Bone marrow (tissue), 2 donors: ENCODE measurements around the gene AKAP11.

Experiments used
- DNase-seq, 2 donors: peaks; one replicate each; lab custom pipeline; 2025; lab: John Stamatoyannopoulos, UW

AKAP11 gene

GRCh38 chr13:42275098-42275471, 3.1 kb downstream of the AKAP11 start:
- DNase-seq = peak in 1 of 2 donors; percentile 2

DNA sequence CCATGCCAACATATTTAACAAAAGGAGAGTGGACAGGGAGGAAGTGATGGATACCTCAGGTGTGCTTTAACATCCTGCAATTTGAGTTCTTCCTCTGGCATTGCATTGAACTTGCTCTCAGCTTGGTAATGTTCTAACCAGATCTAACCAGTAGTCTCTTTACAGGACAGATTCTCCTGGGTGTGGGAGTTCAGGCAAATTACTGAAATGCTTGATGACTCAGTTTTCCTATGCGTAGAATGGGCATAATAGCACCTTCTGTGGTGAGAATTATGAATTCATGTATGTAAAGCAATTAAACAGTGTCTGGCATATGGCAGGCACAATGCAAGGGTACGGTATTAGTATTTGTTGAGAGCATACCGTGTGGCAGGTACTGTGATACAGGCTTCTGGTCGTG, 3.6 kb downstream of the AKAP11 start:
- DNase-seq = no peak

DNA sequence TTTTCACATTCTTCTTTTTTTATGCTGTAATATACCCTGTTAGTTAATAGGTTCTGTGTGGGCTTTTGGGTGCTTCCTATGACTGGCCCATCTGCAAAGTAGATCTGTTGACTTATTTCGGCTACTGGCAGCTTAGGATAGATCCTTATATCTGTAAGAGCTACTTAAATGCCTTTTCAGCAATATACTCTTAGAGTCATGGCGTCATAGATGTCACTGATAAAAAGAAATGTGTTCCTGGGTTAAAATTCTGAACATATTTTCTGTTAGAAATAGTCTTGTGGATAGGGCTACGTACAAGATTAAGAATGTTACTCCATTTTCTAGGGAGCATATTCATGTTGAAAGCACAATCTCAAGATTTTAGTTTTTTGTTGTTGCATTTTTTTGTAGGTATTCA, 4.7 kb downstream of the AKAP11 start:
- DNase-seq = no peak

- DNase-seq = no peak
These were observed 5.8 kb downstream of the AKAP11 start for GRCh38 chr13:42277618-42278276.

- DNase-seq = peak in 1 of 2 donors; percentile 66
These were observed 7.1 kb downstream of the AKAP11 start for GRCh38 chr13:42279080-42279479.

DNA sequence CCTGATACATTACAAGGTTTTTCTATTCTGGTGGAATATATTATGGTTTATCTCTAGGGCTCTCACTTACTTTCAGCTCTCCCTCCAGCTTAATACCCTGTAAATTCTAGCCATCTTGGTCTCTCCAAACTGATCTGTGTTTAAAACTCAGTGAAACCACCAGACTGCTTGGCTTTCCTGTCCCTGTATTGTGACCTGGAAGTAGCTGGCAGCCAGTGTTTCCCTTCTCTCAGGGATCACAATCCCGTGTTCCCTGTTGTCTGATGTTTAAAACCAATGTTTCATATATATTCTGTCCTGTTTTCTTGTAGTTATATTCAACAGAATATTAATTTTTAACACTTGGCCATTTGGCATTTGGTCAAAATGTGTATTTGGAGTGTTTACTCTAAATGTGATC, 8.0 kb downstream of the AKAP11 start:
- no peak for DNase-seq

GRCh38 chr13:42280537-42280936, 8.6 kb downstream of the AKAP11 start:
- no peak for DNase-seq

DNA sequence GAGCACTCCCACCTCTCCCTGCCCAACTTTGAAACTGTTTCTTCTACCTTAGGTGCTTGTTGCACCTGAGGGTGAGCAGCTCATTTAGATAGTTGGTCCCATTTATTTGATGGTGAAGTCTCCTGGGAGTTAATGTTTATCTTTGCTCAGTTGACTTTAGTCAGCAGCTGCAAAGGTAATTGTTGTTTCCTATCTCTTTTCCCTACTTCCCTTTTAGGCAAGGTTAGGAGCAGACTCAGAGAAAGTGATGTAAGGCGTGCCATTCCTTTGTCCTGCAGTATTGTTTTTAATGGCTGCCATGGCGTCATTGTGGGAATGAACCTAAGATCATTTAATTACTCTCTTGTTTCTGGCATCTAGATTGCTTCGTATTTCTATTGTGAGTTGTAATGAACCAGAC, 11.6 kb downstream of the AKAP11 start:
- no peak for DNase-seq

GRCh38 chr13:42284068-42284467, 12.1 kb downstream of the AKAP11 start:
- DNase-seq = no peak

DNA sequence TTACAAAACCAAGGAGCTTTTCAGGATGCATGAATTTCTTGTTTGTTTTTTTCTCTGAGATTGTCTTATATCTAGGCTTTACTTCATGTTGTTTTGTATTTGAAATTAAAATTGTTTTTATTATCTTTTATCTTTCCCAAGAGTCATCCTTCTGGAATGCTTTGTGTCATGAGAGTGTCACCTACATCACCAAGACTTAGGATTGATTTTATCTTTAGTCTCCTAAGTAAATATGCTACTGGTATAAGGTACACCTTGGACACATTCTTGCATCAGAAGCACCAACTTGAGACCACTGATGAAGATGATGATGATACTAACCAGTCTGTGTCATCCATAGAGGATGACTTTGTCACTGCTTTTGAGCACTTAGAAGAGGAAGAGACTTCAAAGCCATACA, 26.4 kb downstream of the AKAP11 start:
- no peak for DNase-seq

DNA sequence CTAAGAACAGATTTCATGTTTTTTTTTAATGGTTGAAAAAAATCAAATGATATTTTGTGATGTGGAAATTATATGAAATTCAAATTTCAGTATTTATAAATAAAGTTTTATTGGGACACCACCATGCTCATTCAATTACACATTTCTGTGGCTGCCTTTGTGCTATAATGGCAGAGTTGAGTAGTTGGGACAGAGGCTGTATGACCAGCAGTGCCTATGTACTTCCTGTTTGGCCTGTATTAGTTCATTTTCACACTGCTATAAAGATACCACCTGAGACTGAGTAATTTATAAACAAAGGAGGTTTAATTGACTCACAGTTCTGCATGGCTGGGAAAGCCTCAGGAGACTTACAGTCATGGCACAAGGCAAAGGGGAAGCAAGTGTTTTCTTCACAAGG, 33.6 kb downstream of the AKAP11 start:
- DNase-seq = no peak

DNA sequence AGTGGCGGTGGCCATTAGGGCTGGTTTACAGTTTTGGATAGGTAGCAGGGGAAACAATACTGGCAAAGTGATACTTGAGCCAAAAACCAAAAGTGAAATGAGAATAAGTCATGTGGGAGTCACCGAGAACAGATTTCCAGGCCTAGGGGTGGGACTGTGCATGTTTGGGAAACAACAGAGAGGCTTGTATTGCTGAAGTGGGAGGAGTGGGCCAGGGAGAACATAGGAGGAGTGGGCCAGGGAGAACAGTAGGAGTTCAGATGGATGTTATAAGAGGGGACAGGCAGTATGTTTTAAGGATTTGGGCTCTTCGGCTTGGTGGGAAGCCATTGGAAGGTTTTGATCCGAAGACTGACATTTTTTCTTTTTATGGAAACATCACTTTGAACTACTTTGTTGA, 35.5 kb downstream of the AKAP11 start:
- no peak for DNase-seq

- DNase-seq = no peak
These were observed 41.0 kb downstream of the AKAP11 start for GRCh38 chr13:42312817-42313431.

GRCh38 chr13:42318570-42318969, 46.6 kb downstream of the AKAP11 start:
- no peak for DNase-seq

- no peak for DNase-seq
These were observed 48.4 kb downstream of the AKAP11 start for GRCh38 chr13:42320375-42320787.

DNA sequence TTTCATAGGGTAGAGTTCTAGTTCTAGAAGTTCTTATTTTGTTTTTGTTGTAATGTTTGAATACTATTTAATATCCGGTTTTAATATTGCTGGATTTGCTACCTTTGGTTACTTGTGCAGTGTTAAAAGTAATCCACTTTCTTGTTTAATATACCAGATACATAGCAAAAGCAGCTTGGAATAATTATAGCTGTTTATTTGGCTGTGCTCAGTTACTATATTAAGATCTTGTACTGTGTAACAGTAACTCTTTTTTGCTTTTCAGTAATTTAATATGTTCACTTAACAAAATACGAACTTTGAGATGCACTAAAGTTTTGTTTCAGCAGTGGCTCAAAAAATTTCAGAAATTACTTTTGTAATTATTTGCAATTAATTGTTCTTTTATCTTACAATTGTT, 50.9 kb downstream of the AKAP11 start:
- DNase-seq = no peak

DNA sequence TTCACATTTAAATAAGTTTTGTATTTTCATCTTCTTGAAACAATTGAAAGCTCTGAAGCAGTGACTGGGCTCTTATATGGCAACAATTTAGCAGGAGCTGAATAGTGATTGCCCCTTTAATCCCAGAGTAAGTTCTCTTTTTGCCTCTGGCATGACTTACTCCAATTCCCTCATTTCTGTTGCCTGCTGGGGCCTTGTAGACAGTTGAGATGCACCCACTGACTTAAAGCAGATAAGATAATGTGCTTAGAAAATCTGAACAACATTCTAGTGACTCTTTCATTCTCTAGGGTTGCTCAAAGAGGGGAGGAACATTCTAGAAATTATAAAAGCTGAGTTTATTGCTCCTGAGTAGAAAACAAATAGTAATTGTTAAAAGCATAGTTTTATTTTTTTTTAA, 52.8 kb downstream of the AKAP11 start:
- DNase-seq = no peak

DNA sequence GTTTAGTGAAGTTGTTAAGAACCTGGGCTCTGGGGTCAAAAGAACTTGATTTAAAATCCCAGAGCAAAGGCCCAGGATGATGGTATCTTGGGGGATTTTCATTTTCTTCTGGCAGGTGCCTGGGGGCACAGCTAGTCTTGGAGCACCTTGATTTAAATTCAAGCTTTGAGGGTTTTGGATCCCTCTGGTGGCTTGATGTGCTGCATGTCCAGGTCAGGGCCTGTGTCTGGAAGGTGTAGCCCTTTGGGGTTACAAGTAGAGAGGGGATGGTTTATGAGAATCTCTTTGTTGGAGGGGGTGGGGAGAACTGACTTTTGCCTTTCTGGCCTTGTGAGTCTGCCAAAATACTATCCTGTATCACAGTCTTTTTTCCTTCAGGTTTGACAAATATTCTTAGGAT, 55.8 kb downstream of the AKAP11 start:
- DNase-seq = no peak

DNA sequence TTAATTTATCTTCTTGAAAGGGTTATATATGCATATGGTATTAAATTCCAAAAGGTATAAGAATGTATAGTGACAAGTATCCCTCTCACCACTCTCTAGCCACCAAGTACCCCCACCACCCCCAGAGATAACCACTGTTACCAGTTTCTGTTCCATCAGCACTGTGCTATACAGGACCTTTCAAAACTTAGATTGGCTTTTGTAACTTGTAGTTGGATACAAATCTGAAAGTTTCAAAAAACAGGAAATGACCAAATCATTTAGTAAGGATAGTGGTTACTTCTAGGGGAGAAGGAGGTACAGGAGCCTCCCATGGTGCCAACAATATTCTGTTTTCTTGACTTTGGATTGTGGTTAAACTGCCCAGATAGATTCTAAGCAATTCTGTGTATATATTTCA, 56.7 kb downstream of the AKAP11 start:
- no peak for DNase-seq

DNA sequence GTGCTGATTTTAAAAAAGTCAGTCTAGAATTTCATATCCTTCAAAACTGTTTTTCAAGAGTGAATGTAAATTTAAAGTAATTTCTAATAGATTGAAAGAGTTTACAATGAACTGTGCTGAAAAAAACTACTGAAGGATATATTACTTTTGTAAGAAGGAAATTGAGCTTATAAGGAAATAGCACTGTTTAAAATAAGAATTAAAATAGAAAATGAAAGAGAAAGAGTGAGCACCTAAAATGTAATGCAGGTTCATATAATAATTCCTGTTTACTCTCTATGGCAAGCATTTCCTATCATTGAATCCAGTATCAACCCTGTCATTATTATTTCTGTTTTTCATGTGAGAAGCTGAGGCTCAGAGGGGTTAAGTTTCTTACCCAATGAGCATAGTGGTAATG, 57.3 kb downstream of the AKAP11 start:
- no peak for DNase-seq

DNA sequence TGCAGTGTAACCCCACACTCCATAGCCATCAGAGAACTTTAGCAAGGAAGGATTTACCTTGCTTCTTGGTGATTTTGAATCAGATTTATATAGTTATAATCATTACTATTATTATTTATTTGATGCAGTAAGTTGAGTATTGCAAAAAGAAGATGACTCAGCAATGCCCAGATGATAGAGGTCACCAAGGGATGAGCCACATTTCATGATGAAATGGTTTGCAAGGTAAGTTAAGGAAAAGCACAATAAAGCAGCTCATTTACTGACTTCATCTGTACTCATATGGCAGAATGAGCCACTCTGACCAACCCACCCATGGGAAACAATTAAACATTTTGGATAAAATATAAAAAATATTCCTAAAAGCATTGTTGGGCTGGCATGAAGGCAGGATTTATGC, 59.1 kb downstream of the AKAP11 start:
- DNase-seq = no peak

DNA sequence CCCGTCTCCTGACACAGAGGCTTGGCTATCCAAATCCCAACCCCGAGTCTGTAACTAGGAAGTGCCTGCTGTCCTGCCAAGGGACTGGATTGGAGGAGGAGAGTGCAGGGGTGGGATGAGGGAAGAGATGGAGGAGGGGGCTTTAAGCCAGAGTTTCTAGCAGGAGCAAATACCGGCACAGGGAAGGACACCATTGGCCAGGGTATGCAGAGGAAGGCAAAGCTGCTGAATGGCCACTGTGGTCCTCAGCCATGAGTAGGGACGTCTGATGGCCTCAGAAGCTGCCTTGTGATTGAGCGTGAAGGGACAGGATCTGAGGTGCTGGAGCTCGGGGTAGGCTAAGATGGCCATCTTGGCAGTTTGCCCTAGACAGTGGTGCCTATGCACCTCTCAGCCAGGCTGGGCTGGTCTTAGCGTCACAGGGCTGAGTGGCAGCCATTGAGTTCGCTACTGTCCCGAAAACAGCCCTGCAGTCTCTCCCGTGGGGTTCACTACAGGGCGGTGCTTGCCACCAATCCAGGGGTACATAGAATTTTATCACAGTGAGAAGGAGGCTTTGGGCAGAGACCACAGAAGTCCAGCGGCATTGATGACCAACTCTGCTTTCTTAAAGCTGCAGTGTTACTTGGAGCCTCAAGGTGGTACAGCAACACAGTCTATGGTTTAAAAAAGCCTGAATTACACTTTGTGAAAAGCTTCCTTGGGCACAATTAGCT, 61.8 kb downstream of the AKAP11 start:
- DNase-seq = no peak

DNA sequence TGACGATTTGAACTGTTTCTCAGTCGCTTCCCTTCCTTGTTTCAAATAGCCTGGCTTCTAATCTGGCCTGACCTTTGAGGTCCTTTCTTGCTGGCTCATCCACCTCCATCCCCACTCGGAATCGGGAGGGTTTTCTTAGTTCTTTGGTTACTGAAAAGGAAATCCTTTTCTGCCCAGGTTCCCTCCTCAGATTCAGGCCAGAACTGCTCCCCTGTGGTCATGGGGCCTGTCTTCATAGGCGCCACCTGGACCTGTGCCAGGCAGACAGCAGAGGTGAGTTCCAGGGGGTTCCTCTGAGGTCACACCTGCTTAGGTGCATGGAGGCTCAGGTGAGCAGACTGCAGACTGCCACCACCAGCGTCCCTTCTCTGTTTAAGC, 62.4 kb downstream of the AKAP11 start:
- no peak for DNase-seq
